ENCODE measurements around the gene ADAMTS9.

GRCh38 chr3:64681827-64682226, 6.0 kb downstream of the ADAMTS9 start:
- TF ChIP-seq CTCF (IDR thresholded peaks at IDR 0.05; ENCODE audit: low read depth, low read length), result no peak
- no peak for TF ChIP-seq POLR2A (IDR thresholded peaks at IDR 0.05; ENCODE audit: extremely low read depth, insufficient read length)
